Limb (tissue), 2 donors: ENCODE data around the gene ENPP1.
A peak's percentile ranks its signal among the peaks of the same experiment; 100 is the strongest.
"Not testable (repeated sequence)": the region's sequence is repeated elsewhere in the genome, so short reads cannot be mapped to it uniquely, and the experiment has no call there.

ENCODE experiments used
- DNase-seq, 2 donors: peaks; one replicate each; pipeline ENCODE4 v3.0.0-alpha.2; 2016; ENCODE audit errors: extremely low spot score in 2 of 2

Gene ENPP1

GRCh38 chr6:131875647-131876046 is 67.8 kb downstream of the ENPP1 start:
- DNase-seq = no peak

GRCh38 chr6:131876545-131876944 is 68.7 kb downstream of the ENPP1 start:
- DNase-seq = no peak

- no peak for DNase-seq
Measured at GRCh38 chr6:131877999-131878789, 70.4 kb downstream of the ENPP1 start.

GRCh38 chr6:131883016-131883415 is 75.2 kb downstream of the ENPP1 start:
- peak in 1 of 2 donors; percentile 27 for DNase-seq

GRCh38 chr6:131885237-131885636 is 77.4 kb downstream of the ENPP1 start:
- no peak for DNase-seq

GRCh38 chr6:131886517-131886916 is 78.7 kb downstream of the ENPP1 start:
- DNase-seq = no peak

- no peak for DNase-seq
Measured at GRCh38 chr6:131890091-131890490, 82.3 kb downstream of the ENPP1 start.

GRCh38 chr6:131893198-131893597 is 85.4 kb downstream of the ENPP1 start:
- no peak for DNase-seq

GRCh38 chr6:131894493-131895424 is 86.9 kb downstream of the ENPP1 start:
- no peak for DNase-seq

GRCh38 chr6:131897050-131897435 is 89.2 kb downstream of the ENPP1 start:
- DNase-seq = no peak

GRCh38 chr6:131897621-131898020 is 89.8 kb downstream of the ENPP1 start:
- DNase-seq = no peak

- DNase-seq = no peak
Measured at GRCh38 chr6:131898718-131899117, 90.9 kb downstream of the ENPP1 start.

GRCh38 chr6:131900231-131900630 is 92.4 kb downstream of the ENPP1 start:
- no peak for DNase-seq

- not testable (repeated sequence) for DNase-seq
Measured at GRCh38 chr6:131901326-131901873, 93.6 kb downstream of the ENPP1 start.

GRCh38 chr6:131903734-131904133 is 95.9 kb downstream of the ENPP1 start:
- not testable (repeated sequence) for DNase-seq

- not testable (repeated sequence) for DNase-seq
Measured at GRCh38 chr6:131908787-131909186, 101.0 kb downstream of the ENPP1 start.

GRCh38 chr6:131909408-131910218 is 101.8 kb downstream of the ENPP1 start:
- DNase-seq = peak; percentile 79 to 81

GRCh38 chr6:131910219-131910589 is 102.4 kb downstream of the ENPP1 start:
- DNase-seq = no peak

GRCh38 chr6:131910956-131911355 is 103.1 kb downstream of the ENPP1 start:
- no peak for DNase-seq

GRCh38 chr6:131911951-131912350 is 104.1 kb downstream of the ENPP1 start:
- no peak for DNase-seq

GRCh38 chr6:131914234-131914633 is 106.4 kb downstream of the ENPP1 start:
- DNase-seq = no peak
